Ecto neural progenitor cell (in vitro differentiated cells): ENCODE data around the gene NLRP6.
"Not testable (repeated sequence)": the region's sequence is repeated elsewhere in the genome, so short reads cannot be mapped to it uniquely, and the experiment has no call there.

Experiments
- DNase-seq: peaks from one replicate; pipeline ENCODE4 v3.0.0-alpha.2; 2018; ENCODE audit warnings: low spot score

The NLRP6 gene

DNA sequence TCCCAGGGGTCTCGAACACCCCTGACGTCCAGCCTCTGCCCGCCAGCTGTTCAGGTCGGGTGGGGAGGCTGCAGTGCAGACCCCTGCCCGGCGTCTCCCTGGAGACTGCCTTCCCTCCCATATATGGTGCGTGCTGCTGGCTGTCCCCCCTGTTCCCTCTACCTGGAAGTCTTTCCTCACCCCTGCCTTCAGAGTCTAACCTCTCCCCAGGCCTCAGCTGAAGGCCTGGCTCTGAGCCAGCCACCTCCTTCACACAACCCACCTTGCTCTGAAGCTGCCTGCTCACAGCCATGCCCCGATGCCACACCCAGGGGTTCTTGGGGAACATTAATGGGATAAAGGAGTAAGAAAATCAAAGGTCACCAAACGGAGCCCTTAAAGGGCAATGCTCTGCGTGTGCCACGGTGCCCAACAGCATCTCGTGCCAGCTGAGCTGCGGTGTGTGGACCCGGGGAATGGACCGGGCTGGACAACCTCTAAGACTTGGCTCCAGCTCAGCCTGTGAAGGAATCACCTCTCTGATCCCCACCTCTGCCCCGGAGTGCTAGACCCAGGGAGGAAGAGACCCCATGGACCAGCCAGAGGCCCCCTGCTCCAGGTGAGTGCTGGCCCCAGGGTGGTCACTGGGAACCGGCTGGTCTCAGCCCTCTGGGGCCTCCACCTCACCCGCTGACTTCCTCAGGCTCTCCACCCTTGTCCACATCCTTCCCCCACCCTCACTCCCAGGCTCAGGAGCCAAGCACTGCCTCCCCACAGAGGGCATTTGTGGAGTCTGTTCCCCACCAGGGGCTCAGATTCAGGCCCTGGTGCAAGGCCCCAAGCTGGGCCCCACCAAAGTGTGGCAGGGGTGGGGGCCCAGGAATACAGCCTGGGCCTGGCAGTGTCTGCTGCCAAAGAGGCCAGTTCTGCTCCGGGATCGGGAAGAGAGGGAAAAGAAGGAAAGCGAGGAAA lies at the start of gene NLRP6:
Gene NLRP6 (plus strand): TSS at position 407 of the 951 bp plus-strand sequence. CDS start 163 bp downstream, at position 570.
- peak; percentile 36 for DNase-seq

DNA sequence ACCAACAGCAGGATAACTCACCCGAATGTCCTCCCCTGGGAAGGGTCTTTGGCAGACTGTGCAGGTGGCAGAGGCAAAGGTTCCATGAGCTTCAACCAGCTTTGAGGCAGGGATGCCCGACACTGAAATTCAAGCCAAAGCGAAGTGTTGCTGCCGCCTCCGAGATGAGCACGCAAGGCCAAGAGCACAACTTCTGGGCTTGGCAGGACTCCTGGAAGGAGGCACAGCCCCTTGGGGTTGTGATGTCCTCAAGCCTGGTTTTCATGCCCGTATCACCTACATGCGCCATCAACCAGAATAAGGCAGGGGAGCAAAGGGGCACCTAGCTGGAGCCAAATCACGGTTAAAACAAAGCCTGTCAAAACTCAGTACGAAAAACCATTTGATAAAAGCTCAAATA lies 47.8 kb upstream of the NLRP6 start:
- no peak for DNase-seq

DNA sequence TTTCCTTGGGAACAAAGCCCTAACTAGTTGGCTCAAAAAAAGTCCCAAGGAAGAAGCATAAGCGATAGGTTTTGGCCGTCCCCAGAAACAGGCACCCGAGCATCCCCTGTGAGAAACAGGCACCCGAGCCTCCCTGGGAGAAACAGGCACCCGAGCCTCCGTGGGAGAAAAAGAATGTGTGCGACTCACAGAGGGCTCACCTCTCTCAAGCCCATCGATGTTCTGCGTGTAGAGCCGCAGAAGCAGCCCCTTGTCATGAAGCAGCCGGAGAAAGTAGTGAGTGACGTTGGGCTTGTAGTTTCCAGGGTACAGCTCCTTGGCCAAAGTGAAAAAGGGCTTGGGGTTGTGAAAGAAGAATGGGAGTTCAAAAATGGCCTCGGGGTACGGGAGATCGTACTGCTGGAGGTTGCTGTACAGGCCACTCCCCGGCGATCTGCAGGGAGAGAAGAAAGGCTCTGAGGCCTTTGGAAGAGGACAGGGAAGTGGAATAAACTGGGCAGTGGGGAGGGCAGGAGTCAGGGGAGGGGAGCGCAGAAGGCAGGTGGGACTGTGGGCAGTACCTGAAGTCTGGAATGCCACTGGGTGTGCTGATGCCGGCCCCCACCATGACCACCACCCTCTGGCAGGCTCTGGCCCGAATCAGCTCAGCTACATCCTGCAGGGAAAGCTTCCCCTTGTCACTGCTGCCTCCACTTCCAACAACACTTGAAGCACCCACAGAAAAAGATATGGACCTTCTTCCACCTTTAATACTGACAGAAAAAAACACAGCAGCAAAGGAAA lies 45.2 kb upstream of the NLRP6 start:
- DNase-seq, result no peak

DNA sequence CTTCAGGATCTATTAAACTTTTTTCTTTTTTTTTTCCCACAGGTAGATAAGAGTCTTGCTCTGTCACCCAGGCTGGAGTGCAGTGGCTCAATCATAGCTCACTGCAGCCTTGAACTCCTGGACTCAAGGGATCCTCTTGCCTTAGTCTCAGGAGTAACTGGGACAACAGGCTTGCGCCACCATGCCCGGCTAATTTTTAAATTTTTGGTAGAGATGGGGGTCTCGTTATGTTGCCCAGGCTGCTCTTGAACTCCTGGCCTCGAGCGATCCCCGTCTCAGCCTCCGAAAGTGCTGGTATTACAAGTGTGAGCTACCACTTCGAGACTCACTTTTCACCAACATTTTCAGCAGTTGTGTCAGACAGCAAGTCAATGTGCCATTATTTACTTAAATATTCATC lies 43.0 kb upstream of the NLRP6 start:
- DNase-seq, result no peak

DNA sequence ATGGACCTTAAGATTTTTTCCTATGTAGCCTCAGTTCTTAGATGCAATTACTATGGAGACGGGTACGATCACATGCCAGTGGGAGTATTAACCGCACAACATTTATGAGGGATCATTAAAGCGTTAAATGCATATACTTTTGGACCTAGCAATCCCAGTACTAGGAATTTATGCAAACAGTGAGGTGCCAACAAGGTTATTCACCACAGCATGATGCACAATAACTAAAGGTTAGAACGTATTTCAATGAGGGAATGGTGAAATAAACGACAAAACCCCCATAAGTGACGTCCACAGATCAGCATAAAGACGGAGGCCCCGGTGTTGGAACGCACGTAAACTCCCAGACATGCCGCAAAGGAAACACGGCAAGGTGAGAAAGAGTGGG lies 42.6 kb upstream of the NLRP6 start:
- DNase-seq, result no peak

DNA sequence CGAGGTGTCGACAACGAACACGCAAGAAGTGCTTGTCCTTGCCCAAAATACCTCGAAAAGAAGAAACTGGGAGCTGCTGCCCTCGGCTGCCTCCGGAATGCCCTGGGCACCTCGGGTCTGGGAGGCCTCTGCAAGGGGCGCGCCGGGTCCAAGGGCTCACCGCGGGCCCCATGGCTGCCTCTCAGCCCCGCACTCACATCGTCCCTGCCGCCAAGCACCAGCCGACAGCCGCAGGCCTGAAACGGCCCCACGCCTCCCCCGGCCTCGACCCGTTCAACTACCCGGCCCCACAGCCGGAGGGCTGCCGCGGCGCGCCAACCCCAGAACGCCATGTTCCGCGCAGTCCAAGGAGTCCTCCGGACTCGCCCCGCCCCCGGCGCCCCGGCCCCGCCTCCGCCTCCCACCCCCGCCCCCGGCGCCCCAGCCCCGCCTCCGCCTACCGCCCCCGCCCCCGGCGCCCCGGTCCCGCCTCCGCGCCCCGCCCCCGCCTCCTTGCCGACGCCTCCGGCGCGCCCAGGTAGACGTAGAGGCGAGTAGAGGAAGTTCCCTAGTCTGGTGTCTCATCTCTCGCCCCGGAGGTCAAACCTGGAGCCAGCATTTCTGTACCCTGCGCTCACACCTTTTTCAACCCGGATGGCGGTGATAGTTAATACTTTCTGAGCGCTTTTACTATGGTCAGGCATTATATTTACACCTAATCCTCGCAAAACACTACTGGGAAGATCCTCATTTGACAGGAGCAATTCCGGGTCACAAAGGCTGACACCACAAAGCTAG lies 42.0 kb upstream of the NLRP6 start, which contains the start of gene SIRT3:
Gene SIRT3 (minus strand): TSS at position 346 of the 777 bp plus-strand sequence. CDS start 14 bp downstream, at position 332.
- DNase-seq, result peak; percentile 93

DNA sequence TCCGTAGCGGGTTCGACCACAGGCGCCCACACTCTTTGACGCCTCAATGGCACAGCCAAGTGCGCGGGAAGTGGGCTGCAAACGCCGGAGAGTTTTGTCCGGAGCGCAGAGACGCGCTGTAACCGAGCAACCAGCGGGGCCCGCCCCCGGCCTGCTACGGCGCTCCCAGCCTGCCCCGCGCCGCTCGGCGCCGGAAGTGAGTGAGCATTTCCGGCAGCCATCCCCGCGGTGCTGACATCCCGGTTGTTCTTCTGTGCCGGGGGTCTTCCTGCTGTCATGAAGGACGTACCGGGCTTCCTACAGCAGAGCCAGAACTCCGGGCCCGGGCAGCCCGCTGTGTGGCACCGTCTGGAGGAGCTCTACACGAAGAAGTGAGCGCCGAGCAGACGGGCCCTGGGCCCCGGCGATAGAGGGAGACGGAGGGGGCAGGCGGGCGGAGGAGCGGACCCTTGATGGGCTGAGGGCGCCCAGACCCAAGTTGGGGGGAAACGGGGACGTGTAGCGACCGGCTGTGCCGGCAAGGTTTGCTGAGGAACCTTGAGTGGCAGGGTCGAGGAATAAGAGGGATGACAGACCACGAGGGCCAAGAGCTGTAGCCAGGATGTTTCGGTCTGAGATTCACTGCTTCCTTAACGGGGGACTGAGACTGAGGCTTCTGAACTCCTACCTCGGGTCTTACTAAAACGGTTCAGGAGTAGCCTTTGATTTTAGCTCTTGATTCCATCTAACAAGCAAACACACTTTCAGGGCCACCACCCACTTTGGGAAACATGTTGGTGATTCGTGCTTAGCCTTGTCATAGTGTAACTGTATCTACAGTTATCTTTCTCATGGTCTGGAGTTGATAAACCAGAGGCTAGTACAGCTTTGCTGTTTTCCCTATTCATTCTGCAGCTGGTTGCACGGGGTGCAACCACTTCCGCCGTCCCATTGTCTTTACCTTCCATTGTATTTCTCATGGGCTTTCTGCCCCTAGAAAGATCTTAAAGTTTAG lies 41.1 kb upstream of the NLRP6 start, which contains the start of gene PSMD13:
Gene PSMD13 (plus strand): TSS at position 203 of the 994 bp plus-strand sequence. CDS start 74 bp downstream, at position 277.
- DNase-seq, result peak; percentile 90

DNA sequence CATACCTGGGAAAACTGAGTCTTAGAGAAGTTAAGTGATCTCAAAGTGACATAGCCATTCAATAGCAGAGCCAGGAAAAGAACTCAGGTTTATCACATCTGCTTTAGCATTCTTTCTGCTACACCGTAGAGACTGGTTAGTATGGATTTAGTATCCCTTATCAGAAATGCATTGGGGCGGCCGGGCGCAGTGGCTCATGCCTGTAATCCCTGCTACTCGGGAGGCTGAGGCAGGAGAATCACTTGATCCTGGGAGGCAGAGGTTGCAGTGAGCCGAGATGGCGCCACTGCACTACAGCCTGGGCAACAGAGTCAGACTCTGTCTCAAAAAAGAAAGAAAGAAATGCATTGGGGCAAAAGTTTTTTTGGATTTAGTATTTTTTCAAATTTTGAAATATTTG lies 39.9 kb upstream of the NLRP6 start:
- not testable (repeated sequence) for DNase-seq

DNA sequence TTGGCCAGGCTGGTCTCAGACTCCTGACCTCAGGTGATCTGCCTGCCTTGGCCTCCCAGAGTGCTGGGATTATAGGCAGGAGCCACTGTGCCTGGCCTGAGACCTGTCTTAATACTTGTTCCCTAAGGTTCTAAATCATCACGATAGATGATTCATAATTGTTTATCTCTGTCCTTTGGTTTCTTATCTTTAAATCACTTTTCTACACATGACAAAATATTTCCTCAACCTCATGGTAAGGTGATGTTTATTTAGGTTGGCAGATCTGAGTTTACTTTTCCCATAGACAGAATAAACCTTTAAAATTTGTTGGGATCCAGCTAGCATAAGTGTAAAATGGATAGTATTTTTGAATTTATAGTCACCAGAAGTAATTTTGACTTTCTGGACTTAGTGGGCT lies 37.9 kb upstream of the NLRP6 start:
- no peak for DNase-seq

DNA sequence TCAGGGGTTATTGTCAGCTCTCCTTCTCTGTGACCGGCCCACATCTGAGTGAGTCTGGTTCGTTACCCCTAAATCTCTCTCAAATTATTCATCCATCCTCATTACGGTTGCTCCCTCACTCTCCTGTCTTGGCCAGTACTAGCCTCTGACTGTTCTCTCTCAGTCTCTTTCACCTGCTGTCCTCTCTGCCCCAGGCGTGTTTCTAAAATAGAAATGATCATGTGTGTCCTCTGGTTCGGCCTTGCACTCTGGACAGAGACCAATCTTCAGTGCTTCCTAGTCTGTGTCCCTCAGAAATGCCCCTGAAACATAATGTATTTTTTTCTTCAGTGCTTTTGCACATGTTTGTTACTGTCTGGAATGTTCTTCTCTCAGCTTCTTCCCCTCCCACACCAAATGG lies 36.6 kb upstream of the NLRP6 start:
- DNase-seq, result no peak

DNA sequence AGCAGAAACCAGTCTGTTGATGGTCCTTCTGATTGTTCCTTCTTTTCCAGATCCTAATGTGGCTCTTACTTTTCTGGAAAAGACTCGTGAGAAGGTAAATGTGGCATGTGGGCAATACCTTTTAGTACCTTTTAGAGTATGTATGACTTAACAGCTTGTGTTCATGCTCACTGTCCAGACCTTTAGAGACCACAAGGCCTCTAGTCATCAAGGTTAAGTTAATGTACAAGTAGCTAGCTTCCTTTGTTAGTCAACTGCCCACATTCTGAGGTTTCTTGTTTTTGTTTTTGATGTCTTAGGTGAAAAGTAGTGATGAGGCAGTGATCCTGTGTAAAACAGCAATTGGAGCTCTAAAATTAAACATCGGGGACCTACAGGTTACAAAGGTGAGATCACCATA lies 33.8 kb upstream of the NLRP6 start:
- DNase-seq, result no peak

DNA sequence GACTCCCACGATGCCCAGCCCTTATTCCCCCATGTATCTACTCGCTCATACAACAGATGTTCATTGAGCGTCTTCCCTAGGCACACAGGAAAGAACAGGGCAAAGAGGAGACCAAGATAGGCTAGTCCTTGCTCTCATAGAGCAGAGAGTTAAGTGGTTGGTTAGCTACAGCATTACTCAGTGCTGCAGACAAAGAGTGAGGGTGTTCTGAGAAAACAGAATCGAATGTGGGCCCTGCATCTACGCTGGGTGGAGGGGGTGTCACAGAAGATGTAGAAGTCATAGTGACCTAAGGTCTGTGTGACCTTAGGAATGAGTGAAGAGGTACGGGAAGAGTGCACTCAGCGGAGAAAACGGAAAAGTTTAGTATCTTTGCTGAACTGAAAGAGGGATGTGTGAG lies 29.1 kb upstream of the NLRP6 start:
- DNase-seq, result no peak

DNA sequence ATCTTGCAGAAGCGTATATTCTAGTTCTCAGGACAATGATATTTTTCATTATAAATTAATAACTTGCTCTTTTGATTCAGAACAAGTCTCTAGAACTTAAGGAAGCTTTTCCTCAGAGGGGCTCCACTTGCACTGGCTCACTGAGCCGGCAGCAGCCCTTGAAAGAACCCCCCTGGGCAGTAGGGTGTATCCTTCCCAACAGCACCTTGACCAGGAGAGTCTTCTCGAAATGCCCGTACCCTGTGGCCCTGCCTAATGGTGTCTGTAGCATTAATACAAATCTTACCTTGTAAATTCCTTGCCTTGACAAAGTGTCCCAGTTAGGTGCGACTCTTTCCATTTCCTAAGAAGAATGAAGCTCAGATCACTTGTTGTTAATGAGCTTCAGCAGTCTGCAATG lies 27.9 kb upstream of the NLRP6 start:
- DNase-seq, result no peak

DNA sequence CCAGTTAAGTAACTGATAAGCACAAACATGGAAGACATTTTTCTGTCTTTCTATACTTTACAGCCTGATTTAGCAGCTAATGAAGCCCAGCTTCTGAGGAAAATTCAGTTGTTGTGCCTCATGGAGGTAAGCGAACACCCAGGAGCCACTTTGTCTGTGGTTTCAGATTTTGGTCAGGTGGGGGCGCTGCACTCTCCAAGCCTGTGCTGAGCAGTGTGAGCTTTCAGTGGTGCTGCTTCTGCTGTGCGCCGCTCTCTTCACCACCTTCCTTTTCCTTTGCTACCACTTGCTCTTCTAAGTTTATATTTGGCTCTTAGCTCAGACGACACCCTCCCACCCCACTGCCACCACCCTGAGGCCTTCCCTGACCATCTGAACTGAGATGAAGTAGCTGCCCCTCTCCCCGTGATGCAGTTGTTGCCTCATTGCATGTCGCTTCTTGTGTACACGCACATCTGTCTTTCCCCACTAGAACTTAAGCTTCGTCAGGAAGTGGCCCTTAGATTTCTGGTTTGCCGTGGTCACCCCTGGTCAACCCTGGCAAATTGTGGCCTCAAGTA lies 27.4 kb upstream of the NLRP6 start:
- DNase-seq, result peak; percentile 76

DNA sequence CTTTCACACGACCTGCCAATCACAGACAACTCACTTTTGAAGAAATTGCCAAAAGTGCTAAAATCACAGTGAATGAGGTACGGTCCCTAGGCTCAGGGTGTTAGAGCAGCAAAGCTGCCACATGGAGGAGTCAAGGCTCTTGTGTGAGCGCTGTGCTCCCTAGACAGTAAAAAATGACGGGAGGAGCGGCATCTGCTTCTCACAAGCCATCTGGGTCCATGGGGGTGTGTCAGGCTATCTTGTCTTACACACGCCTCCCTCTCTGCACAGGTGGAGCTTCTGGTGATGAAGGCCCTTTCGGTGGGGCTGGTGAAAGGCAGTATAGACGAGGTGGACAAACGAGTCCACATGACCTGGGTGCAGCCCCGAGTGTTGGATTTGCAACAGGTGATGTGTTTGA lies 26.7 kb upstream of the NLRP6 start:
- no peak for DNase-seq

DNA sequence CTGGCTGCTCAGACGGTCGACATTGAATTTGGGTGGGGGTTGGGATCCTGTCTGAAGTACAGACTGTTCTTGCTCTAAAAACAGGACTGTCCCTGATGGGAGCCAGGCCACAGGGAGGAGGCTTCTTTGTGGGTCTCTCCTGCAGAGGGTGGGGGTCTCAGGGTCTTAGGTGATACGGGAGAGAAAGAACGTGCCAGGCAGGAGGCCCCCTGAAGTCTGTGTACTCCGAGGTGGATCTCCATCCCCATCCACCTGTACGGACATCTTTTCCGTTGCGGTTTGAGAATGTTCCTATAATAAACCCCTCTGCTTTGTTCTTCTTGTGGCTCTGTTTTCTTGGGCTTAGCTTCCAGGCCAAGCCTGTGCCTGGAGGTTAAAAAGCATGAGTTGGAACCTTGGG lies 25.5 kb upstream of the NLRP6 start:
- no peak for DNase-seq

DNA sequence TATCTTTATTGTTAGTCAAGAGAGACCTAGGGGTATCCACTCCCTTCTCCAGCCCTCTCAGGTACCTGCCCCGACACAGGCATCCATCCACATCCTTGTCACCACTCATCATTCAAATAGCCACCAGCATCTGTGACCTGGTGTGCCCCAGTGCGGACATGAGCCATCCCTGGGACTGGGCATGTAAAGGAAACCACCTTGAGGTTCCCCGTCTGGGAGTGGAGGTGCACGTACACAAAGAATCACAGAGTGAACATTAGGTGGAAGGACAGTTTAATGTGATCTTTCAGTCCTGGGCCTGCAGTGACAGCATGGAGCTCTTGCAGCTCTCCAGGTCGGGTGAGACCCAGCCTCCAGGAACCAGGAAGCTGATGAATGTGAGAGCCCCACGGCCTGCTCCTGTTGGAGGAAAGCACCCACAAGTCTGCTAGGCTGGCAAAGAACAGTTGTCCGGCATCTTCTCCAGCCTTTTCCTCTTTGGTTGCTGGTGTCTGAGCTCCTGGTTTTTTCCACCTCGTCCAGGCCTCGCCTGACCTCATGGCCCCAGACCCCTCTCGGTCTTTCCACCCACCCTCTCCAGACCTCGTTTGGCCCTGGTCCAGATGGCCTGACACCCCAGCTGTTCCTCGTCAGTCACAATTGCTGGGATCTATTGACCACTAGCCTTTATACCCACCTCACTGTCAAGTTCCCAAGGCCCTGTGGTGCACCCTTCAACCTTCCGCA lies 24.9 kb upstream of the NLRP6 start:
- no peak for DNase-seq

DNA sequence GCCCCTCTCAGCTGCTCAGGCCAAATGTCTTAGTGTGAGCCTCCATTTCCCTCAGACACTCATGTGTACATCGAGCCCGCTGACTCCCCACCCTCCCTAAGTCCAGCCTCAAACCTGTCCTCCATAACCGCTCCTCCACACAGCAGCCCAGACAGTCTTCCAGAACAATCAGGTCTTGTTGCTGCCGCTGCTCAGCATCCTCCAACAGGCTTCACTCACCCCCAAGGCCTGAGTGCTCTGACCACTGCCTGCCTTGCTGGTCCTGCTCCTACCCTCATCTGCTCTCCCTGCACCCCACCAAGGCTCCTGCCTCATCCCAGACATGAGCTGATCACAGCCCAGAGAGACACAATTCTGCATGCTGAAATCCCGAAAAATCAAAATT lies 24.3 kb upstream of the NLRP6 start:
- no peak for DNase-seq

DNA sequence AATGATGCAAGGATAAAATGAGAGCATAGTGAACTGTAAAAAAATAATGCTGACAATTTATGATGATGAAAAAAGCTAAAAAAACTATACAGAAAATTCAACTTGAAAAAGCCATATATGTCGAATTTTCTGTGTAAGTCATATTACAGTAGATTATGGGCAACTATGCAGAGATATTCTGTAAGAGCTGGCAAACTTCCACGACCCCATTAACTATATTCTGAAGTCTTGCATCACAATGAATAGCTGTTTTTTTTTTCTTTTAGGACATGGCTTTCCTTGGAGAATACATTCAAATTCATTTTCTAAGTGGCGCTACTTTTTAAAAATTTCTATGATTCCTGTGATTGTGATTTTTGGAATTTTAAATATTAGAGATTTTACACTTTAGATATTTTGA lies 23.0 kb upstream of the NLRP6 start:
- DNase-seq, result no peak

DNA sequence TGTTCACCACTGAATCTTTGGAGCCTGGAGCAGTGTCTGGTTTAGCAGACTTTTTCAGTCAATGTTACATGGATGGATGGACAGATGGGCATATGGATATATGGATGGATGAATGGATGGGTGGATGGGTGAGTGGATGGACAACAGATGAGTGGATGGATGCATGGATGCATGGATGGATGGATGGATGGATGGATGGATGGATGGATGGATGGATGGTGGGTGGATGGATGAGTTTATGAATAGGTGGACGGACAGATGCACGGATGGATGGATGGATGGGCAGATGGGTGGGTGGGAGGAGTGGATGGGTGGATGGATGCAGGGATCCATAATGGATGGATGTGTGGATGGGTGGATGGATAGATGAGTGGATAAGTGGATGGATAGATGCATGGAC lies 22.4 kb upstream of the NLRP6 start:
- DNase-seq, result no peak
